CD4-positive, alpha-beta T cell (primary cell): ENCODE data around the gene ATF7IP. TPM values are rescaled to one million over a fixed set of nuclear protein-coding genes. Genes with fewer than 3 reads are reported as not detected.
A peak's percentile ranks its signal among the peaks of the same experiment; 100 is the strongest.

Experiments used
- ATAC-seq: fragments of 200-7000 bp; cut with Tn5 transposase; one replicate; pipeline ENCODE4 v1.10.0; 2022; ENCODE audit warnings: mild to moderate bottlenecking; ENCODE audit not compliant: poor library complexity
- CTCF ChIA-PET: fragments of 350-600 bp; sonication (Branson Sonifier 250); formaldehyde crosslinking; loops from one replicate; lab custom pipeline; 2021; ENCODE audit warnings: antibody characterized with exemption, inconsistent platforms; lab: Charles Lee
- POLR2A ChIA-PET: fragments of 350-600 bp; sonication (Branson Sonifier 250); formaldehyde crosslinking; loops from one replicate; lab custom pipeline; 2021; ENCODE audit warnings: antibody characterized with exemption, inconsistent platforms; lab: Charles Lee
- DNase-seq, 14 experiments: peaks; one replicate each; pipeline ENCODE4 v3.0.0-alpha.2; 2013 to 2020; ENCODE audit warnings: mixed read lengths in 2 of 14
- H3K27ac ChIP-seq, 2 donors: one replicate each; pipeline versions ENCODE4 v1.5.1 to v1.7.0; 2013; ENCODE audit warnings: low read length in 2 of 2, low read depth in 1 of 2, mild to moderate bottlenecking in 1 of 2
- H3K27me3 ChIP-seq, 2 experiments: 1 replicate in 1 of 2; 2 replicates in 1 of 2; pipeline versions ENCODE4 v1.6.1 to v1.7.0; 2013; ENCODE audit warnings: low read length in 2 of 2, control low read depth in 1 of 2, mild to moderate bottlenecking in 1 of 2, moderate library complexity in 1 of 2; ENCODE audit not compliant: insufficient read depth in 2 of 2, control insufficient read depth in 1 of 2
- H3K36me3 ChIP-seq: one replicate; pipeline ENCODE4 v1.6.1; 2013; ENCODE audit warnings: low read length, control low read depth; ENCODE audit not compliant: insufficient read depth
- H3K4me1 ChIP-seq: one replicate; pipeline ENCODE4 v1.6.1; 2013; ENCODE audit warnings: low read length, control low read depth; ENCODE audit not compliant: insufficient read depth
- H3K4me3 ChIP-seq: one replicate; pipeline ENCODE4 v1.5.1; 2013; ENCODE audit warnings: mild to moderate bottlenecking, low read length, moderate library complexity
- H3K9me3 ChIP-seq, 2 experiments: 1 replicate in 1 of 2; 2 replicates in 1 of 2; pipeline versions ENCODE4 v1.6.1 to v1.7.0; 2013; ENCODE audit warnings: low read length in 2 of 2, mild to moderate bottlenecking in 2 of 2, control low read depth in 1 of 2, moderate library complexity in 1 of 2; ENCODE audit not compliant: control insufficient read depth in 1 of 2, insufficient read depth in 1 of 2
- H3K27ac Mint-ChIP-seq: one replicate; pipeline ENCODE4 v1.8.0; 2020; ENCODE audit warnings: mixed read lengths
- H3K27me3 Mint-ChIP-seq: one replicate; pipeline ENCODE4 v1.8.0; 2021; ENCODE audit warnings: mixed read lengths
- H3K36me3 Mint-ChIP-seq: one replicate; pipeline ENCODE4 v1.8.0; 2021; ENCODE audit warnings: low read depth, mixed read lengths
- H3K4me1 Mint-ChIP-seq: one replicate; pipeline ENCODE4 v1.8.0; 2021; ENCODE audit warnings: low read depth, mixed read lengths
- H3K4me3 Mint-ChIP-seq: one replicate; pipeline ENCODE4 v1.8.0; 2020; ENCODE audit warnings: mild to moderate bottlenecking, mixed read lengths
- H3K9me3 Mint-ChIP-seq: one replicate; pipeline ENCODE4 v1.8.0; 2020; ENCODE audit warnings: mixed read lengths
- intact Hi-C, 2 experiments: fragments of 100-400 bp; cut with DNase I in 1 of 2; cut with micrococcal nuclease in 1 of 2; formaldehyde crosslinking; loops; one replicate each; pipeline versions ENCODE4 v1.15.1 to v1.9.0; 2023 to 2025; cut with DNase I, micrococcal nuclease
- total RNA-seq, 174 experiments: library from RNA in 2 of 174; stranded (reverse) in 2 of 174; gene quantifications; one replicate each; pipeline ENCODE4 v1.2.3 and lab custom pipeline; 2021 to 2026
- TF ChIP-seq, protein P1 (sequence below): fragments of 200-600 bp; IDR thresholded peaks from one replicate; pipeline ENCODE4 v1.8.0; 2022; ENCODE audit warnings: antibody characterized with exemption, mild to moderate bottlenecking

ATF7IP gene
- total RNA-seq, 2 experiments from 2014 or later: 134 to 143 TPM

DNA sequence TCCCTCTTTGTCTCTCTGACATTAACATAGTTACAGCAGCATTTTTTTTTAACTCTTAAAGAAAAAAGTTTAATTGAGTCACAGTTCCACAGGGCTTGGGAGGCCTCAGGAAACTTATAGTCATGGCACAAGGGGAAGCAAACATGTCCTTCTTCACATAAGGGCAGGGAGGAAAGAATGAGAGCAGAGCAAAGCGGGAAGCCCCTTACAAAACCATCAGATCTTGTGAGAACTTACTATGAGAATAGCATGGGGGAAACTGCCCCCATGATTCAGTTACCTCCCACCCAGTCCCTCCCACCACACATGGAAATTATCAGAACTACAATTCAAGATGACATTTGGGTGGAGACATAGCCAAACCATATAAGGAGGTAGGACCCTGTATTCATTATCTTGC lies 106.0 kb downstream of the ATF7IP start:
- H3K4me1 Mint-ChIP-seq: no peaks in the 10 kb centered on the region
- DNase-seq (no peak), ATAC-seq (no peak)
- CTCF ChIA-PET: no interaction called here
- TF ChIP-seq, protein P1, sequence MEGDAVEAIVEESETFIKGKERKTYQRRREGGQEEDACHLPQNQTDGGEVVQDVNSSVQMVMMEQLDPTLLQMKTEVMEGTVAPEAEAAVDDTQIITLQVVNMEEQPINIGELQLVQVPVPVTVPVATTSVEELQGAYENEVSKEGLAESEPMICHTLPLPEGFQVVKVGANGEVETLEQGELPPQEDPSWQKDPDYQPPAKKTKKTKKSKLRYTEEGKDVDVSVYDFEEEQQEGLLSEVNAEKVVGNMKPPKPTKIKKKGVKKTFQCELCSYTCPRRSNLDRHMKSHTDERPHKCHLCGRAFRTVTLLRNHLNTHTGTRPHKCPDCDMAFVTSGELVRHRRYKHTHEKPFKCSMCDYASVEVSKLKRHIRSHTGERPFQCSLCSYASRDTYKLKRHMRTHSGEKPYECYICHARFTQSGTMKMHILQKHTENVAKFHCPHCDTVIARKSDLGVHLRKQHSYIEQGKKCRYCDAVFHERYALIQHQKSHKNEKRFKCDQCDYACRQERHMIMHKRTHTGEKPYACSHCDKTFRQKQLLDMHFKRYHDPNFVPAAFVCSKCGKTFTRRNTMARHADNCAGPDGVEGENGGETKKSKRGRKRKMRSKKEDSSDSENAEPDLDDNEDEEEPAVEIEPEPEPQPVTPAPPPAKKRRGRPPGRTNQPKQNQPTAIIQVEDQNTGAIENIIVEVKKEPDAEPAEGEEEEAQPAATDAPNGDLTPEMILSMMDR: no peak
- H3K27me3 ChIP-seq: no peaks in the 10 kb centered on the region
- H3K9me3 ChIP-seq: peaks cover 9 to 36% of the 10 kb centered on the region in 2 experiments
- no peak overlapping the region for H3K4me3 Mint-ChIP-seq
- peaks cover 18% of the 10 kb centered on the region for H3K9me3 Mint-ChIP-seq
- POLR2A ChIA-PET: no interaction called here
- H3K27ac Mint-ChIP-seq: no peak overlapping the region
- peaks cover 87% of the 10 kb centered on the region for H3K36me3 ChIP-seq
- H3K36me3 Mint-ChIP-seq: peaks cover 99% of the 10 kb centered on the region
- no peak overlapping the region for H3K4me3 ChIP-seq
- no peak overlapping the region for H3K27ac ChIP-seq
- intact Hi-C loops: no loop called here
- H3K27me3 Mint-ChIP-seq: no peaks in the 10 kb centered on the region
- no peaks in the 10 kb centered on the region for H3K4me1 ChIP-seq

DNA sequence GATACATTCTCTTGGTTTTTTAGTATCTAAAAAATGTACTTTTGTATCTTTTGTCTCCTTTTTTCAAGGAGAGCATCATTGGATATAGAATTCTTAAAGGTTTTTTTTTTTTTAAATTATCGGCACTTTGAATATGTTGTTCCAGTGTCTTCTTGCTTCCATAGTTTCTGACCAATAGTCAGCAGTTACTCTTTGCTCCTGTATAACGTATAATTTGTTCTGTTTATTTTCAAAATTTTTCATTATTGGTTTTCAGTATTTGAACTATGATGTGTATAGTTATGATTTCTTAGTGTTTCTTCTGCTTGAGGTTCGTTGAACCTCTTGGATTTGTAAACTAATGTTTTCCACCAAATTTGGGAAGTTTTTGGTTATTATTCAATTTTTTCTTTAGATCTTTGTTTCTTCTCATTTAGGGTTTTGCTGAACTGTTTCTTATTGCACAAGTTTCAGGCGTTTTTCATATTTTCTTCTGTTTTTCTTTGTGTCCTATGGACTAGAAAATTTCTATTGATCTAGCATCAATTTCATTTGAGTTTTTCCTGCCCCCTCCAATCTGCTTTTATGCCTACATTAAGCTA lies 108.3 kb downstream of the ATF7IP start:
- Mint-ChIP-seq H3K36me3 (peaks cover 96% of the 10 kb centered on the region), H3K27ac (no peak overlapping the region), H3K27me3 (no peaks in the 10 kb centered on the region), H3K4me1 (no peaks in the 10 kb centered on the region), H3K4me3 (no peak overlapping the region), H3K9me3 (peaks cover 18% of the 10 kb centered on the region)
- Histone ChIP-seq H3K27me3 (no peaks in the 10 kb centered on the region), H3K27ac (no peak overlapping the region), H3K4me3 (no peak overlapping the region), H3K36me3 (peaks cover 86% of the 10 kb centered on the region), H3K4me1 (no peaks in the 10 kb centered on the region), H3K9me3 (peaks cover 9 to 36% of the 10 kb centered on the region in 2 experiments)
- intact Hi-C loops: no loop called here
- ChIA-PET POLR2A (interaction anchor here (1.6 kb wide), 1 partner anchor 108 kb away, joined by 4 read pairs; the partner anchor contains the start of gene ATF7IP), CTCF (interaction anchor here (0.7 kb wide), 1 partner anchor 108 kb away, joined by 3 read pairs; the partner anchor contains the start of gene ATF7IP)
- TF ChIP-seq, protein P1: no peak
- ATAC-seq (no peak), DNase-seq (peak in 2 of 14 experiments; percentile 10 to 37)

DNA sequence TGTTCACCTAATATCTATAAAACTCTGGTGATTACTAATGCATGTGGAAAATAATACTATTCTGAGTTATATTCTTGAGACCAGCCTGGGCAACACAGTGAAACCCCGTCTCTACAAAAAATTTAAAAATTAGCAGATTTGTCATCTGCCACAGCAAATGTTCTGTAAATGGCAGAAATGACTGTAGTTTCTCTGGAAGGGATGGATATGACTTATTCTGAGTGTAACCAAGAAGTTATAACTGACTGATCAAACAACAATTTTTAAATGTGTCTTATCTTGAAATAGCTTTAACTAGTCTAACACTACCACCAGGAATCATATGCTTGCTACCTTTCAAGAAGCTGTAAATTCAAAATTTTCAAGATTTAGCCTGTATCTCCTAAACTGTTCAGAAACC lies 113.5 kb downstream of the ATF7IP start:
- ATAC-seq: no peak
- H3K27me3 Mint-ChIP-seq: no peaks in the 10 kb centered on the region

More for the DNA sequence above, 113.5 kb downstream of the ATF7IP start:
- POLR2A ChIA-PET: no interaction called here
- Mint-ChIP-seq H3K9me3 (no peaks in the 10 kb centered on the region), H3K4me3 (no peak overlapping the region), H3K27ac (no peak overlapping the region), H3K36me3 (peaks cover 95% of the 10 kb centered on the region), H3K4me1 (no peaks in the 10 kb centered on the region)
- peaks cover 5% of the 10 kb centered on the region in 2 experiments for H3K9me3 ChIP-seq
- intact Hi-C loops: loop anchor here in 1 of 2 experiments (2.0 kb wide), 1 partner anchor 42 kb away; no protein-coding TSS in a partner anchor
- TF ChIP-seq, protein P1: no peak
- DNase-seq: no peak
- H3K27me3 ChIP-seq: no peaks in the 10 kb centered on the region
- H3K36me3 ChIP-seq: peaks cover 98% of the 10 kb centered on the region
- H3K4me3 ChIP-seq: no peak overlapping the region
- no peak overlapping the region for H3K27ac ChIP-seq
- CTCF ChIA-PET: no interaction called here
- H3K4me1 ChIP-seq: no peaks in the 10 kb centered on the region
